NCI-H2107 treated with DMSO at 0.1 percent for 48 hours (cell line): ENCODE data around the gene LRRC43.

Experiments
- DNase-seq: peaks from one replicate; lab custom pipeline; 2025; ENCODE audit not compliant: unreplicated experiment; lab: John Stamatoyannopoulos, UW

The LRRC43 gene

GRCh38 chr12:122208073-122208820 lies 25.3 kb downstream of the LRRC43 start:
- no peak for DNase-seq

- DNase-seq = no peak
These were observed 32.8 kb downstream of the LRRC43 start for GRCh38 chr12:122215771-122216170.

- no peak for DNase-seq
These were observed 33.5 kb downstream of the LRRC43 start for GRCh38 chr12:122216445-122216844.

DNA sequence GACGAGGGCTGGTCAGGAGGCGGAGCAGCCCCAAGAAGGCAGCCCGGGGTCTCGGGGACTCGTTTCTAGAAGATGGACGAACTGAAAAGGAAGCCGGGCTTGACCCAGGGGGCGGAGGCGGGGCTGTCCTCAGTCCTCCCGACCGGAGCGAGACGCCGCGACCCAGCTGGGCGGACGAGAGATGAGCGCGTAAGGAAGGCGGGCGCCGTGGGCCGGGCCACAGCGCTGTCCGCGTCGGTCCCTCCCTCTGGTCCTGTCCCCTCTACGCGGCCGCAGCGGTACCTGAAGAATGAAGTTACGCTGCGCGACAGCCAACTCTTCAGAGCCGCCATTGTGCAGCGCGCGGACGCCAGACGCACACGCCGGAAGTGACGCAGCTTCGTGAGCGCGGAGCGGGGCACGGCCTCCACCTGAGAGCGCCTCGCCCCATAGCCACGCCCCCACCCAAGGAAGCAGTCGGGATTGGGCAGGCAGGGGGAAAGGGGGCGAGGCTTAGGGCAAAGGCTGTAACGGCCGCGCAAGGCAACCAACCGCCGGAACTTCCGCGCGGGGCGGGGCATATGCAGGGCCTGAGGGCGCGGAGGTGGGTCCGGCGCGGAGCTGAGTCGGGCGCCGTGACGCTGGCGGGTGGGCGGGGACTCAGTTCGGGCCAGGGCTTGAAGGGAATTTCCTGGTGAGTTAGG lies 42.9 kb downstream of the LRRC43 start, which contains the start of gene DIABLO:
Gene DIABLO, minus strand, starts transcription at position 370 of the 683 bp plus-strand sequence. Its CDS starts 38 bp downstream, at position 332.
- peak; percentile 96 for DNase-seq

DNA sequence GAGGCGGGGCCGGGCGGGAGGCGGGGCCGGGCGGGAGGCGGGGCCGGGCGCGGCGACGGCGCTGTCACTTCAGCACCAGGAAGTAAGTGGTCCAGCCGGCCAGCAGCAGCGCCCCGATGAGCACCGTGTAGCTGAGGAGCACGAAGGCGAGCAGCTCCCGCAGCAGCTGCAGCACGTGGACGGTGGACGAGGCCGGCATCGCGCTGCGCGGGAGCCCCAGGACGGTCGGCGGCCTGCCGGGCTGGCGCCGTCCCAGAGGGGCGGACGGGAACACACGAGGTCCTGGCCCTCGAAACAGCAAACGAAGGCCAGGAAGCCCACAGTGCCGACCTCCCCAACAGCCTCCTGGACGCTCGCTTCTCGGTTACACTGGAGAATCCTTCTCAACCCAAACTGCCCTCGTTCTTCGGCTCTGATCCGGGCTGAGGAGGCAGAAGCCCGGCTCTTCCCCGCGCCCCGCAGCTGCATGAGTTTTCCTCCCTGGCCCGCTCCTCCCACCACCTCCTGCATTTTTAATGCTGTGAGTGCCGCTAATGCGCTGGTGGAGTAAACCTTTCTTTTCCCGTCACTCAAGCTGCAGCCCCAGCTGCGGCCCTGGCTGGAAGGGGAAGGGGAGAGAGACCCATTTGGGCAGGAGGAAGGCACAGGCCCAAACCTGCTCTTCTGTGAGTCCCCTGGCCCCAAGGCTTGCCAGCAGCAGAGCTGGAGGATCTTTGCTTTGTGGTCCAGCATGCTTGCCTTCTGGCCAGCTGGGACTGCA lies 43.6 kb downstream of the LRRC43 start:
- no peak for DNase-seq

GRCh38 chr12:122227341-122227740 lies 44.4 kb downstream of the LRRC43 start:
- DNase-seq = no peak

DNA sequence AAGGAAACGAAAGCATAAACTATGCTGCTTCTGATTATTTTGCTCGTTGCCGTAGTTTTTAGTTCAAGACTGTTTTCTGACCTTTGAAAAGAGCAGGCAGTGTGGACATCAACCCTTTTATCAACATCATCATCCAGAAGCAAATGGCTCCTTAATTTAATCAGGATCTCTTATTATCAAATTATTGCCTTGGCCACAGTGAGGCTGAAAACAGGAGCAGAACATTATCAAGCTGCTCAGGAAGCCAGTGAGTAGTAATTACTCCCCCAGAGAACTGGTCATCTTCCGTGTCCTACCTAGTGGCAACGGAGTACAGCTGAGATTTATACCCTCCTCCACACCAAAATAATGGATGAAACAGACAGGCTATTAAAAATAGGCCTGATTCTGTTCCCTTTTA lies 45.2 kb downstream of the LRRC43 start:
- DNase-seq = no peak

GRCh38 chr12:122230798-122231197 lies 47.9 kb downstream of the LRRC43 start:
- no peak for DNase-seq

DNA sequence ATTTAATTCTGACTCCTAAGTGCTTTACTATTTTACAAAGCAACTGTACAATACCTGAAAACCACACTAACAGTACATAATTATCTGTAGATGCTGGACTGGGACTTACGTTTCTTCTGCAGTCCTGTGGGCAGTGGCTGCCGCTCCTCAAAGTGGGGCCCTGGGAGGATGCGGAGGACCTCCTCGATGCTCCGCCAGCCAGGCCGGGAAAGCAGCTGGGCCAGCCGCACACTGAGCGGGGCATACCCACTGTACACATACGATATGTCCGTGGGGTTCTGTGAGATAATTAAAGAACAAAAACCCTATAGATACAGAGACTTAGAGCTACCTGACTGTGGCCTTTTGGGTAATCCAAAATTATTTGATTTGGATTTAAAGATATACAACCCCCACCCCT lies 49.8 kb downstream of the LRRC43 start:
- peak; percentile 52 for DNase-seq

- DNase-seq = no peak
These were observed 52.8 kb downstream of the LRRC43 start for GRCh38 chr12:122235741-122236140.

- no peak for DNase-seq
These were observed 55.9 kb downstream of the LRRC43 start for GRCh38 chr12:122238861-122239260.

- DNase-seq = no peak
These were observed 61.0 kb downstream of the LRRC43 start for GRCh38 chr12:122243965-122244364.

DNA sequence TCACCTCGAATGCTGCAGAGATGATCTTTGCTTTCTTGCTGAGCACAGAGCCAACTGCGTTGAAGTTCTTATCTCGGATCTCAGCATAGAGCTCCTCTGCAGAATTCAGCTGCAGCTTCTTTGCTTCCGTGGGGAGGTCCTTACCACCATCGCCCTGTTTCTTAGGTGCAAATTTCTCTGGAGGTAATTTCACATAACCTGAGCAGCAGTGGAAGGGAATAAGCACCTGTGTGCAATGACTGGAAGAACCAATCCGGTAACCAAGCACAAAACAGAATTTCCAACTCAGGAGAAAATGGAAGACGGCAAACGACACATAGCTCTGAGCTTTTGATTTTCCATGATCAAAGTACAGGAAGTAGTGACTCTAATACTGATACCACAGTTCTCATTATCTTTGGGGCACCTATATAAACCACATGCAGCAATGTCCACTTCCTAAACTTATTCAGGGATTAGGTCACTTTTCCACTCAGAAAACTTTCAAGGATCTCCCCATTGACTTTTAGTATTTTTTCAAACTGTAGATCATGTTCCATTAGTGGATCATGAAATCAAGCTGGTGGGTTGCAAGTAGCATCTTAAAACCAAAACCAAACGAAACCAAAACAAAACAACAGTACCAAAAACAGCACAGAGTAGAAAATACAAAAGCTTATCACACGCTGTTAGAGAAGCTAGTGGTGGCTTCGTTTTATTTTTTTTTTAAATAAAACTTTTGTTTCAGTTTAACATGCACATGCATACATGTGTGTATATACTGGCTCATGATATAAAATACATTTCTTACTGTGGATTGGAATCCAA lies 61.8 kb downstream of the LRRC43 start:
- no peak for DNase-seq

DNA sequence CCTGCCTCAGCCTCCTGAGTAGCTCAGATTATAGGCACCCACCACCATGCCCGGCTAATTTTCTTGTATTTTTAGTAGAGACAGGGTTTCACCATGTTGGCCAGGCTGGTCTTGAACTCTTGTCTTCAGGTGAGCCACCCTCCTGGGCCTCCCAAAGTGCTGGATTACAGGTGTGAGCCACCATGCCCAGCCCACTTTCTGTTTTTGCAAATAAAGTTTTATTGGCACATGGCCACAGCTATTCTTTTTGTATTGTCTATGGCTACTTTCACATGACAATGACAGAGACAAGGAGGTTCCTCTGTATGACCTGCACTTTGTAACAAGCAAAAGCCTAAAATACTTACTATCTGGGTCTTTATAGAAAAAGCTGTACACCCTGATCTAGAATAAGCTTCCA lies 62.6 kb downstream of the LRRC43 start:
- DNase-seq = no peak

- no peak for DNase-seq
These were observed 67.1 kb downstream of the LRRC43 start for GRCh38 chr12:122250047-122250446.

GRCh38 chr12:122250536-122250935 lies 67.6 kb downstream of the LRRC43 start:
- no peak for DNase-seq
